B cell (primary cell): ENCODE data around the gene CENPP. TPM values are rescaled to one million over a fixed set of nuclear protein-coding genes. Genes with fewer than 3 reads are reported as not detected.

Experiments
- ATAC-seq: fragments of 200-7000 bp; cut with Tn5 transposase; one replicate; pipeline ENCODE4 v1.10.0; 2021; ENCODE audit warnings: low read depth, mild to moderate bottlenecking, moderate number of reproducible peaks, moderate library complexity
- CTCF ChIA-PET: fragments of 350-600 bp; sonication (Branson Sonifier 250); formaldehyde crosslinking; loops from one replicate; lab custom pipeline; 2021; ENCODE audit warnings: antibody characterized with exemption, inconsistent platforms; lab: Charles Lee
- POLR2A ChIA-PET: fragments of 350-600 bp; sonication (Branson Sonifier 250); formaldehyde crosslinking; loops from one replicate; lab custom pipeline; 2021; ENCODE audit warnings: antibody characterized with exemption; lab: Charles Lee
- DNase-seq: peaks from one replicate; pipeline ENCODE4 v3.0.0; 2013
- H2AFZ ChIP-seq: 2 replicates; pipeline ENCODE4 v1.6.1; 2012; ENCODE audit warnings: mild to moderate bottlenecking, low read depth, low read length; ENCODE audit not compliant: insufficient read depth, poor library complexity, severe bottlenecking
- H3K27ac ChIP-seq, 2 donors: 1 replicate in 1 of 2; 2 replicates in 1 of 2; pipeline ENCODE4 v1.5.1; 2012 to 2013; ENCODE audit warnings: low read length in 2 of 2, mild to moderate bottlenecking in 2 of 2, moderate library complexity in 1 of 2
- H3K27me3 ChIP-seq, 4 experiments: fragments of 200-600 bp in 1 of 4; sonication (generic) in 1 of 4; replicated peaks in 1 of 4; 1 replicate in 2 of 4; 2 replicates in 2 of 4; pipeline versions ENCODE4 v1.6.1 to v1.7.0; 2013 to 2016; ENCODE audit warnings: low read length in 3 of 4, mild to moderate bottlenecking in 2 of 4, mixed read lengths in 1 of 4, moderate library complexity in 1 of 4; ENCODE audit not compliant: insufficient read depth in 4 of 4, control insufficient read depth in 3 of 4; ENCODE audit errors: control extremely low read depth in 1 of 4
- H3K36me3 ChIP-seq, 2 experiments: replicated peaks in 1 of 2; 1 replicate in 1 of 2; 2 replicates in 1 of 2; pipeline versions ENCODE4 v1.6.1 to v1.7.1; 2013; ENCODE audit warnings: low read length in 1 of 2; ENCODE audit not compliant: insufficient read depth in 2 of 2, control insufficient read depth in 1 of 2; ENCODE audit errors: control extremely low read depth in 1 of 2, extremely low read depth in 1 of 2
- H3K4me1 ChIP-seq, 2 donors: fragments of 200-600 bp in 1 of 2; sonication (generic) in 1 of 2; 1 replicate in 1 of 2; 2 replicates in 1 of 2; pipeline versions ENCODE4 v1.5.1 to v1.6.1; 2013 to 2017; ENCODE audit warnings: low read length in 2 of 2; ENCODE audit not compliant: control insufficient read depth in 2 of 2, insufficient read depth in 2 of 2
- H3K4me2 ChIP-seq: replicated peaks from 2 replicates; pipeline ENCODE3; 2012; ENCODE audit warnings: mild to moderate bottlenecking, low read depth, low read length; ENCODE audit not compliant: poor library complexity, severe bottlenecking
- H3K4me3 ChIP-seq, 5 experiments: fragments of 200-600 bp in 1 of 5; sonication (generic) in 1 of 5; 1 replicate in 3 of 5; 2 replicates in 2 of 5; pipeline versions ENCODE4 v1.5.1 to v1.7.0; 2011 to 2016; ENCODE audit warnings: low read length in 4 of 5, mild to moderate bottlenecking in 4 of 5, low read depth in 2 of 5, control low read depth in 1 of 5, moderate library complexity in 1 of 5; ENCODE audit not compliant: insufficient read depth in 1 of 5; ENCODE audit errors: control extremely low read depth in 1 of 5, extremely low read depth in 1 of 5
- H3K79me2 ChIP-seq: fragments of 200-600 bp; sonication (generic); one replicate; pipeline ENCODE4 v1.6.0; 2016; ENCODE audit warnings: low read length; ENCODE audit not compliant: control insufficient read depth, insufficient read depth
- H3K9ac ChIP-seq: fragments of 200-600 bp; sonication (generic); 2 replicates; pipeline ENCODE4 v1.6.1; 2017; ENCODE audit warnings: mild to moderate bottlenecking, low read length, moderate library complexity
- H3K9me3 ChIP-seq, 3 donors: one replicate each; pipeline versions ENCODE4 v1.6.1 to v1.7.1; 2013; ENCODE audit warnings: low read length in 2 of 3; ENCODE audit not compliant: control insufficient read depth in 2 of 3, insufficient read depth in 1 of 3; ENCODE audit errors: control extremely low read depth in 1 of 3
- H4K20me1 ChIP-seq: 2 replicates; pipeline ENCODE4 v1.6.0; 2012; ENCODE audit warnings: mild to moderate bottlenecking, low read length; ENCODE audit not compliant: insufficient read depth, control insufficient read depth, poor library complexity, severe bottlenecking
- H3K27ac Mint-ChIP-seq: one replicate; pipeline ENCODE4 v1.8.0; 2021; ENCODE audit warnings: mixed read lengths
- H3K27me3 Mint-ChIP-seq: one replicate; pipeline ENCODE4 v1.8.0; 2021; ENCODE audit warnings: mixed read lengths
- H3K4me1 Mint-ChIP-seq: one replicate; pipeline ENCODE4 v1.8.0; 2021; ENCODE audit warnings: mixed read lengths
- H3K4me3 Mint-ChIP-seq: one replicate; pipeline ENCODE4 v1.8.0; 2021; ENCODE audit warnings: mixed read lengths
- H3K9me3 Mint-ChIP-seq: one replicate; pipeline ENCODE4 v1.8.0; 2022; ENCODE audit warnings: mixed read lengths; ENCODE audit not compliant: insufficient read depth
- CTCF ChIP-seq: fragments of 200-600 bp; IDR thresholded peaks from one replicate; pipeline ENCODE4 v1.8.0; 2022; ENCODE audit warnings: antibody characterized with exemption, mild to moderate bottlenecking
- EZH2 ChIP-seq: IDR thresholded peaks from 2 replicates; pipeline ENCODE4 v1.6.1; 2012; ENCODE audit warnings: borderline replicate concordance, low read depth, mild to moderate bottlenecking, moderate library complexity, low read length; ENCODE audit not compliant: insufficient read depth, poor library complexity, severe bottlenecking
- WGBS: methylation state at CpG from one replicate; pipeline ENCODE4 v1.1.5; 2013; ENCODE audit warnings: missing lambda C conversion rate; ENCODE audit not compliant: insufficient coverage; 5-methylcytosine and 5-hydroxymethylcytosine counted together
- intact Hi-C: fragments of 100-400 bp; cut with micrococcal nuclease; formaldehyde crosslinking; loops from one replicate; pipeline ENCODE4 v1.10.0; 2022
- polyA plus RNA-seq: library from polyadenylated mRNA; depleted of rRNA; stranded (reverse); fragments of >200 nt; gene quantifications from 2 replicates; pipeline ENCODE4 v1.2.3, GENCODE V29; 2012
- total RNA-seq, 2 donors: library from RNA; stranded (reverse); fragments of 120-200 nt in 1 of 2; gene quantifications; 1 replicate in 1 of 2; 2 replicates in 1 of 2; pipeline versions ENCODE4 v1.2.3 to v1.2.4, GENCODE V29; 2013 to 2022

Gene CENPP
- total and polyA plus RNA-seq, 2 donors (not counting 1 experiment from before 2014, with no cell fraction given), result 1.4 to 6.2 TPM

- H3K79me2 ChIP-seq, result peaks cover 46% of the 10 kb centered on the region
- ChIA-PET POLR2A (interaction anchor here (1.4 kb wide), 1 partner anchor 35 kb away, joined by 3 read pairs; the partner anchor contains the start of genes CENPP and NOL8), CTCF (interaction anchor here (1.7 kb wide), 1 partner anchor 498 kb away, joined by 5 read pairs; no protein-coding TSS in a partner anchor)
- H3K27me3 ChIP-seq, result no peaks in the 10 kb centered on the region
- no peak for DNase-seq
- intact Hi-C loops, result no loop called here
- Mint-ChIP-seq H3K27ac (no peak overlapping the region), H3K4me3 (peak overlapping the region; percentile 4), H3K4me1 (peaks cover 45% of the 10 kb centered on the region), H3K9me3 (no peaks in the 10 kb centered on the region), H3K27me3 (no peaks in the 10 kb centered on the region)
- H2AFZ ChIP-seq, result no peak overlapping the region
- ATAC-seq, result no peak
- peaks cover 0 to 3% (median 0%) of the 10 kb centered on the region in 3 donors for H3K9me3 ChIP-seq
- H3K4me3 ChIP-seq, result no peak overlapping the region
- peaks cover 17 to 24% of the 10 kb centered on the region in 2 donors for H3K4me1 ChIP-seq
- no peak overlapping the region for H3K27ac ChIP-seq
- TF ChIP-seq CTCF (no peak), EZH2 (no peak)
- WGBS, result no CpG with 5 or more reads among the region's 1 CpG
- peaks cover 4 to 8% of the 10 kb centered on the region in 2 experiments for H3K36me3 ChIP-seq
- H4K20me1 ChIP-seq, result no peaks in the 10 kb centered on the region
- H3K4me2 ChIP-seq, result no peak overlapping the region
- H3K9ac ChIP-seq, result no peak overlapping the region
Observed at GRCh38 chr9:92290785-92291429, 34.8 kb upstream of the CENPP start.

GRCh38 chr9:92291577-92291976 lies 34.2 kb upstream of the CENPP start:
- H3K4me3 ChIP-seq, result no peak overlapping the region
- peaks cover 4 to 8% of the 10 kb centered on the region in 2 experiments for H3K36me3 ChIP-seq
- peak overlapping the region; percentile 21 for H3K4me3 Mint-ChIP-seq
- ChIA-PET POLR2A (interaction anchor here (0.6 to 1.4 kb wide), 3 partner anchors 17 to 1875 kb away, joined by 3 read pairs; partner anchors contain the start of genes CENPP and NOL8), CTCF (interaction anchor here (1.7 kb wide), 1 partner anchor 498 kb away, joined by 5 read pairs; no protein-coding TSS in a partner anchor)
- peaks cover 0 to 3% (median 0%) of the 10 kb centered on the region in 3 donors for H3K9me3 ChIP-seq
- no peak overlapping the region for H3K27ac ChIP-seq
- DNase-seq (no peak), ATAC-seq (no peak)
- no peak overlapping the region for H3K4me2 ChIP-seq
- peaks cover 45% of the 10 kb centered on the region for H3K4me1 Mint-ChIP-seq
- H3K27me3 ChIP-seq, result no peaks in the 10 kb centered on the region
- H2AFZ ChIP-seq, result no peak overlapping the region
- peaks cover 17 to 24% of the 10 kb centered on the region in 2 donors for H3K4me1 ChIP-seq
- intact Hi-C loops, result no loop called here
- H3K9me3 Mint-ChIP-seq, result no peaks in the 10 kb centered on the region
- no peak overlapping the region for H3K9ac ChIP-seq
- peaks cover 40% of the 10 kb centered on the region for H3K79me2 ChIP-seq
- no peak overlapping the region for H3K27ac Mint-ChIP-seq
- no peaks in the 10 kb centered on the region for H3K27me3 Mint-ChIP-seq
- H4K20me1 ChIP-seq, result no peaks in the 10 kb centered on the region
- no CpG with 5 or more reads among the region's 2 CpGs for WGBS
- TF ChIP-seq CTCF, result no peak
- no peak for TF ChIP-seq EZH2
